GM12878 (cell line): ENCODE measurements around the gene WDR38. TPM values are rescaled to one million over a fixed set of nuclear protein-coding genes. Genes with fewer than 3 reads are reported as not detected.
A peak's percentile ranks its signal among the peaks of the same experiment; 100 is the strongest.

Experiments used
- BRCA1 ChIP-seq: IDR thresholded peaks from 2 replicates; pipeline ENCODE4 v1.6.1; 2011; ENCODE audit warnings: low read depth, low read length, improper control_type of control experiment
- CHD4 ChIP-seq: fragments of 200-600 bp; sonication (generic); IDR thresholded peaks from 2 replicates; pipeline ENCODE4 v1.6.1; 2016; ENCODE audit warnings: mild to moderate bottlenecking
- EP300 ChIP-seq, 2 experiments: fragments of 150-350 bp in 1 of 2; IDR thresholded peaks; 2 replicates each; pipeline ENCODE4 v1.6.1; 2011 to 2012; ENCODE audit warnings: low read depth in 2 of 2, low read length in 2 of 2, borderline replicate concordance in 1 of 2, improper control_type of control experiment in 1 of 2, inconsistent platforms in 1 of 2; ENCODE audit not compliant: control insufficient read depth in 1 of 2
- FOXK2 ChIP-seq: fragments of 450-650 bp; IDR thresholded peaks from 2 replicates; pipeline ENCODE4 v1.6.1; 2017; ENCODE audit warnings: mild to moderate bottlenecking, moderate library complexity
- FOXM1 ChIP-seq: IDR thresholded peaks from 2 replicates; pipeline ENCODE4 v1.6.1; 2012; ENCODE audit warnings: low read depth, mild to moderate bottlenecking, inconsistent platforms, low read length, moderate library complexity
- MEF2B ChIP-seq: fragments of 450-650 bp; IDR thresholded peaks from 2 replicates; pipeline ENCODE4 v1.6.1; 2018; ENCODE audit warnings: mild to moderate bottlenecking, moderate library complexity; ENCODE audit not compliant: partially characterized antibody, poor library complexity, severe bottlenecking
- MTA3 ChIP-seq: IDR thresholded peaks from 2 replicates; pipeline ENCODE4 v1.6.1; 2012; ENCODE audit warnings: low read length, inconsistent platforms, borderline replicate concordance
- NFXL1 ChIP-seq: fragments of 450-650 bp; IDR thresholded peaks from 2 replicates; pipeline ENCODE4 v1.6.1; 2017; ENCODE audit warnings: antibody characterized with exemption, mild to moderate bottlenecking, borderline replicate concordance
- NR2C1 ChIP-seq: fragments of 450-650 bp; IDR thresholded peaks from 2 replicates; pipeline ENCODE4 v1.6.1; 2017; ENCODE audit warnings: antibody characterized with exemption, mild to moderate bottlenecking, moderate library complexity
- POLR2AphosphoS2 ChIP-seq: IDR thresholded peaks from 2 replicates; pipeline ENCODE4 v1.6.1; 2011; ENCODE audit warnings: low read depth, mild to moderate bottlenecking, low read length, improper control_type of control experiment, moderate library complexity
- POLR2AphosphoS5 ChIP-seq: IDR thresholded peaks from 2 replicates; pipeline ENCODE4 v1.6.1; 2011; ENCODE audit warnings: mild to moderate bottlenecking, low read length, inconsistent platforms
- POU2F2 ChIP-seq: IDR thresholded peaks from 3 replicates; pipeline ENCODE4 v1.6.1; 2011; ENCODE audit warnings: low read depth, mild to moderate bottlenecking, low read length, borderline replicate concordance
- STAT3 ChIP-seq: IDR thresholded peaks from 2 replicates; pipeline ENCODE4 v1.6.1; 2011; ENCODE audit warnings: low read depth, low read length, improper control_type of control experiment
- TBL1XR1 ChIP-seq: IDR thresholded peaks from 2 replicates; pipeline ENCODE4 v1.6.1; 2012; ENCODE audit warnings: low read depth, low read length, improper control_type of control experiment
- TCF3 ChIP-seq: IDR thresholded peaks from 2 replicates; pipeline ENCODE4 v1.6.1; 2012; ENCODE audit warnings: low read depth, mild to moderate bottlenecking, low read length, borderline replicate concordance; ENCODE audit not compliant: insufficient read depth
- YY1 ChIP-seq: IDR thresholded peaks from 2 replicates; pipeline ENCODE4 v1.6.1; 2011; ENCODE audit warnings: low read depth, mild to moderate bottlenecking, low read length
- ZBED1 ChIP-seq: IDR thresholded peaks from 2 replicates; pipeline ENCODE4 v1.6.1; 2016; ENCODE audit warnings: borderline replicate concordance
- polyA plus RNA-seq, 11 experiments: library from polyadenylated mRNA; depleted of rRNA in 4 of 11; unstranded in 6 of 11; stranded (reverse) in 5 of 11; fragments of >200 nt; fragmentation: Nextera tagmentation in 4 of 11; fragmentation: Illumina TruSeq in 1 of 11; extraction: Ambion mirVana in 4 of 11; extraction: Trizol in 1 of 11; gene quantifications; 1 replicate in 1 of 11; 2 replicates in 10 of 11; pipeline versions ENCODE4 v1.2.1 to v1.2.3, GENCODE V29; 2011 to 2016; ENCODE audit warnings: inconsistent platforms in 2 of 11, missing spikeins in 2 of 11, low read depth in 1 of 11
- total RNA-seq, 4 experiments: library from RNA; depleted of rRNA in 3 of 4; stranded (reverse); fragments of >200 nt in 3 of 4; fragmentation: Illumina TruSeq in 1 of 4; extraction: Trizol in 1 of 4; gene quantifications; 2 replicates each; pipeline versions ENCODE4 v1.2.1 to v1.2.3, GENCODE V29; 2013 to 2021
- TF ChIP-seq, protein P1 (sequence below): fragments of 450-650 bp; formaldehyde crosslinking; IDR thresholded peaks from 2 replicates; pipeline ENCODE4 v1.5.0; 2022; ENCODE audit warnings: mild to moderate bottlenecking, missing genetic modification characterization
- TF ChIP-seq, protein P2 (sequence below): fragments of 450-650 bp; IDR thresholded peaks from 2 replicates; pipeline ENCODE4 v1.6.1; 2018; ENCODE audit warnings: borderline replicate concordance, mild to moderate bottlenecking; ENCODE audit not compliant: partially characterized antibody
- TF ChIP-seq, protein P3 (sequence below): fragments of 450-650 bp; IDR thresholded peaks from 2 replicates; pipeline ENCODE4 v1.6.1; 2014; ENCODE audit warnings: mild to moderate bottlenecking

Gene WDR38
- total and polyA plus RNA-seq, 10 of the 15 experiments (the other 5 are each of a cell fraction or from before 2014, with no cell fraction given), result not detected

DNA sequence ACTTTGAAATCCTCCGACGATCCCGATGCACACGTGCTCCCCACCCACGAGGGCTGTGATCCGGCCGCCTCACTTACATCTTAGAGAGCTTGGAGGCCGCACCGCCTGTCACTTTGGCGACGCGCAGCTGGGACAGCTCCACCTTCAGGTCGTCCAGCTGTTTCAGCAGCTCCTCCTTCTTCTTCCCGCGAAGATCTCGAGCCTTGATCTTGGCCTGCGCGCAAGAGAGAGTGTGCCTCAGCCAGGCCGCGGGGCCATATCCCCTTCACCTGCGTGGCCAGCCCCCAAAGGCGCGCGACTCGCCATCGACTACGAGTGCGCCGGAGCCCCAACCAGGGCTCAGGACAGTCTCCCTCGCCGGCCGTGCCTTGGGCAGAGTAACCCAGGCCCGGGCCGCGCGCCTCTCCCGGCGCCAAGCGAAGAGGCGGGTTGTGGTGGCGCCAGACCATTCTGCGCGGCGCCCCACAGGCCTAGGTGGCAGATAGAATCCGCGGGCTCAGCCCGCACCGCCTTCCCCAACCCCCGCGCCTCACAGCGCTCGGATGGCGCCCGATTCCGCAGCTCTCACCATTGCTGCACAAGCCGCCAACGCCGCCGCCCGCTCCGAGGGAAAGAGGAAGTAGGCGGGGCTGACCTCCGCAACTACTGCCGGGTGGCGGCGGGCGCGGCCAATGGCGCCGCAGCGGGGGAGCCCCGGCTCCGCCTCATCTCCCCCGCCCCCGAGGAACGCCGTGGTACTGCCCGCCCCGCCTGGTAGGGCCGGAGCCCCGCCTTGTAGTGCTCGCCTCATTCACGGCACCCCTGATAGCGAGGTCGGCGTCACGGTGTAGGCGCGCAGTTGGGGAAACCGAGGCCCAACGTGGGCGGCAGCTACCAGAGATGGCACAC is 8.3 kb downstream of the WDR38 start, which contains the start of the genes ARPC5L and RPL35 (continued):
- TF ChIP-seq STAT3 (no peak), FOXK2 (peak; percentile 95), TBL1XR1 (peak; percentile 89), POLR2AphosphoS2 (peak; percentile 94), FOXM1 (no peak), ZBED1 (no peak), MEF2B (no peak), CHD4 (no peak), POLR2AphosphoS5 (peak; percentile 98), TCF3 (peak; percentile 59), NFXL1 (no peak), YY1 (peak; percentile 89), MTA3 (no peak), BRCA1 (no peak), EP300 (IDR thresholded peaks at IDR 0.05; ENCODE audit: borderline replicate concordance in 1 of 2, control insufficient read depth in 1 of 2, low read depth in 2 of 2, low read length in 2 of 2) (no peak), NR2C1 (peak; percentile 99), POU2F2 (peak; percentile 88)
- TF ChIP-seq, protein P1, sequence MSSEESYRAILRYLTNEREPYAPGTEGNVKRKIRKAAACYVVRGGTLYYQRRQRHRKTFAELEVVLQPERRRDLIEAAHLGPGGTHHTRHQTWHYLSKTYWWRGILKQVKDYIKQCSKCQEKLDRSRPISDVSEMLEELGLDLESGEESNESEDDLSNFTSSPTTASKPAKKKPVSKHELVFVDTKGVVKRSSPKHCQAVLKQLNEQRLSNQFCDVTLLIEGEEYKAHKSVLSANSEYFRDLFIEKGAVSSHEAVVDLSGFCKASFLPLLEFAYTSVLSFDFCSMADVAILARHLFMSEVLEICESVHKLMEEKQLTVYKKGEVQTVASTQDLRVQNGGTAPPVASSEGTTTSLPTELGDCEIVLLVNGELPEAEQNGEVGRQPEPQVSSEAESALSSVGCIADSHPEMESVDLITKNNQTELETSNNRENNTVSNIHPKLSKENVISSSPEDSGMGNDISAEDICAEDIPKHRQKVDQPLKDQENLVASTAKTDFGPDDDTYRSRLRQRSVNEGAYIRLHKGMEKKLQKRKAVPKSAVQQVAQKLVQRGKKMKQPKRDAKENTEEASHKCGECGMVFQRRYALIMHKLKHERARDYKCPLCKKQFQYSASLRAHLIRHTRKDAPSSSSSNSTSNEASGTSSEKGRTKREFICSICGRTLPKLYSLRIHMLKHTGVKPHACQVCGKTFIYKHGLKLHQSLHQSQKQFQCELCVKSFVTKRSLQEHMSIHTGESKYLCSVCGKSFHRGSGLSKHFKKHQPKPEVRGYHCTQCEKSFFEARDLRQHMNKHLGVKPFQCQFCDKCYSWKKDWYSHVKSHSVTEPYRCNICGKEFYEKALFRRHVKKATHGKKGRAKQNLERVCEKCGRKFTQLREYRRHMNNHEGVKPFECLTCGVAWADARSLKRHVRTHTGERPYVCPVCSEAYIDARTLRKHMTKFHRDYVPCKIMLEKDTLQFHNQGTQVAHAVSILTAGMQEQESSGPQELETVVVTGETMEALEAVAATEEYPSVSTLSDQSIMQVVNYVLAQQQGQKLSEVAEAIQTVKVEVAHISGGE, result no peak
- TF ChIP-seq, protein P2, sequence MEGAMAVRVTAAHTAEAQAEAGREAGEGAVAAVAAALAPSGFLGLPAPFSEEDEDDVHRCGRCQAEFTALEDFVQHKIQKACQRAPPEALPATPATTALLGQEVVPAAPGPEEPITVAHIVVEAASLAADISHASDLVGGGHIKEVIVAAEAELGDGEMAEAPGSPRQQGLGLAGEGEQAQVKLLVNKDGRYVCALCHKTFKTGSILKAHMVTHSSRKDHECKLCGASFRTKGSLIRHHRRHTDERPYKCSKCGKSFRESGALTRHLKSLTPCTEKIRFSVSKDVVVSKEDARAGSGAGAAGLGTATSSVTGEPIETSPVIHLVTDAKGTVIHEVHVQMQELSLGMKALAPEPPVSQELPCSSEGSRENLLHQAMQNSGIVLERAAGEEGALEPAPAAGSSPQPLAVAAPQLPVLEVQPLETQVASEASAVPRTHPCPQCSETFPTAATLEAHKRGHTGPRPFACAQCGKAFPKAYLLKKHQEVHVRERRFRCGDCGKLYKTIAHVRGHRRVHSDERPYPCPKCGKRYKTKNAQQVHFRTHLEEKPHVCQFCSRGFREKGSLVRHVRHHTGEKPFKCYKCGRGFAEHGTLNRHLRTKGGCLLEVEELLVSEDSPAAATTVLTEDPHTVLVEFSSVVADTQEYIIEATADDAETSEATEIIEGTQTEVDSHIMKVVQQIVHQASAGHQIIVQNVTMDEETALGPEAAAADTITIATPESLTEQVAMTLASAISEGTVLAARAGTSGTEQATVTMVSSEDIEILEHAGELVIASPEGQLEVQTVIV, result peak; percentile 34
- TF ChIP-seq, protein P3, sequence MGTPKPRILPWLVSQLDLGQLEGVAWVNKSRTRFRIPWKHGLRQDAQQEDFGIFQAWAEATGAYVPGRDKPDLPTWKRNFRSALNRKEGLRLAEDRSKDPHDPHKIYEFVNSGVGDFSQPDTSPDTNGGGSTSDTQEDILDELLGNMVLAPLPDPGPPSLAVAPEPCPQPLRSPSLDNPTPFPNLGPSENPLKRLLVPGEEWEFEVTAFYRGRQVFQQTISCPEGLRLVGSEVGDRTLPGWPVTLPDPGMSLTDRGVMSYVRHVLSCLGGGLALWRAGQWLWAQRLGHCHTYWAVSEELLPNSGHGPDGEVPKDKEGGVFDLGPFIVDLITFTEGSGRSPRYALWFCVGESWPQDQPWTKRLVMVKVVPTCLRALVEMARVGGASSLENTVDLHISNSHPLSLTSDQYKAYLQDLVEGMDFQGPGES, result no peak
